Nephron progenitor cell (in vitro differentiated cells): ENCODE results near the gene SMIM7.

Experiments
- DNase-seq: peaks from one replicate; pipeline ENCODE4 v3.0.0; 2021
- H3K27ac Mint-ChIP-seq: 2 replicates; pipeline ENCODE4 v1.8.0; 2021; ENCODE audit warnings: mild to moderate bottlenecking, moderate library complexity, mixed read lengths
- H3K27me3 Mint-ChIP-seq: 2 replicates; pipeline ENCODE4 v1.8.0; 2021; ENCODE audit warnings: mild to moderate bottlenecking, low read depth, mixed read lengths; ENCODE audit not compliant: poor library complexity
- H3K36me3 Mint-ChIP-seq: 2 replicates; pipeline ENCODE4 v1.8.0; 2021; ENCODE audit warnings: low read depth, mixed read lengths
- H3K4me1 Mint-ChIP-seq: 2 replicates; pipeline ENCODE4 v1.8.0; 2021; ENCODE audit warnings: mixed read lengths
- H3K4me3 Mint-ChIP-seq: 2 replicates; pipeline ENCODE4 v1.8.0; 2021; ENCODE audit warnings: mild to moderate bottlenecking, moderate library complexity, mixed read lengths
- H3K9me3 Mint-ChIP-seq: 2 replicates; pipeline ENCODE4 v1.8.0; 2021; ENCODE audit warnings: mild to moderate bottlenecking, moderate library complexity, mixed read lengths
- TF ChIP-seq, protein P1 (sequence below): fragments of 200-600 bp; sonication (generic); IDR thresholded peaks from 2 replicates; pipeline ENCODE4 v1.5.0; 2021; ENCODE audit warnings: antibody characterized with exemption

Gene SMIM7

DNA sequence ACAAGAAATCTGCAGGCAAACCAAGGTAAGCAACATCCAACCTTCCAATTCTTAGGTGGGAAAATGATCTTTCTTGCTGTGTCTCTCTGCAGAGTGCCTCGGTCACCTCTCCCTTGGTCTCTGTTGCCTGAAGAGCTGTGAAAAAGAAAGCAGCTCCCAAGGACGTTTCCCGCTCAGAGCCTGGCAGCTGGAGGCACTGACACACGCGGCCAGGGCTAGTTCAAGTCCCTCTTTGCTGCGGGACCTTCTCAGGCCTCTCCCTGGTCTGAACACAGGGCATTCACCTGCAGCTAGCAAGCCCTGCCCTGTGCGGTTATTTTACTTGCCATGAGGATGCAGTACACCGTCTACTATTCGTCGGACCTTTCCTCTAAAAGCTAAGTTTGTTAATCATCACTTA is 35.7 kb downstream of the SMIM7 start:
- H3K4me1 Mint-ChIP-seq: peaks cover 22% of the 10 kb centered on the region
- no peaks in the 10 kb centered on the region for H3K36me3 Mint-ChIP-seq
- no peak overlapping the region for H3K27ac Mint-ChIP-seq
- TF ChIP-seq, protein P1, sequence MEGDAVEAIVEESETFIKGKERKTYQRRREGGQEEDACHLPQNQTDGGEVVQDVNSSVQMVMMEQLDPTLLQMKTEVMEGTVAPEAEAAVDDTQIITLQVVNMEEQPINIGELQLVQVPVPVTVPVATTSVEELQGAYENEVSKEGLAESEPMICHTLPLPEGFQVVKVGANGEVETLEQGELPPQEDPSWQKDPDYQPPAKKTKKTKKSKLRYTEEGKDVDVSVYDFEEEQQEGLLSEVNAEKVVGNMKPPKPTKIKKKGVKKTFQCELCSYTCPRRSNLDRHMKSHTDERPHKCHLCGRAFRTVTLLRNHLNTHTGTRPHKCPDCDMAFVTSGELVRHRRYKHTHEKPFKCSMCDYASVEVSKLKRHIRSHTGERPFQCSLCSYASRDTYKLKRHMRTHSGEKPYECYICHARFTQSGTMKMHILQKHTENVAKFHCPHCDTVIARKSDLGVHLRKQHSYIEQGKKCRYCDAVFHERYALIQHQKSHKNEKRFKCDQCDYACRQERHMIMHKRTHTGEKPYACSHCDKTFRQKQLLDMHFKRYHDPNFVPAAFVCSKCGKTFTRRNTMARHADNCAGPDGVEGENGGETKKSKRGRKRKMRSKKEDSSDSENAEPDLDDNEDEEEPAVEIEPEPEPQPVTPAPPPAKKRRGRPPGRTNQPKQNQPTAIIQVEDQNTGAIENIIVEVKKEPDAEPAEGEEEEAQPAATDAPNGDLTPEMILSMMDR: no peak
- H3K27me3 Mint-ChIP-seq: no peaks in the 10 kb centered on the region
- H3K4me3 Mint-ChIP-seq: no peak overlapping the region
- no peak for DNase-seq
- H3K9me3 Mint-ChIP-seq: no peaks in the 10 kb centered on the region

DNA sequence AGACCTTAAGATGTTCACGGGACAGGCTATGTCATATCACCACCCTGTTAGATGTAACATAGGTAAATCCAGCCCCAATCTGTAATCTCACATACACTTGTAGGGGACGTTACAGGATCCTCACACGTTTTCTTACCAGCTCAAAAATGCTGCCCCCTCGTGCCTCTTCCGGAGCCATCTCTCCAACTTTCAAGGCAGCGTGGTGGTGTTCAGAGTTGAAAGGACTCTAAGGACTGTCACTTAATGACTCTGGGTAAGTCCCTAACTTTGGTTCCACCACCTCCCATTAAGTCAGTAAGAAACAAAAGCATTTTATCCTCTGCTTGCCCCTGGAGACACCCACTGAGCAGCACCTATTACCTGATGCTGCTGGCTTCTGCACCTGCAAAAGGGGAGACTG is 36.4 kb downstream of the SMIM7 start:
- TF ChIP-seq, protein P1: no peak
- H3K27me3 Mint-ChIP-seq: no peaks in the 10 kb centered on the region
- H3K4me3 Mint-ChIP-seq: no peak overlapping the region
- H3K9me3 Mint-ChIP-seq: no peaks in the 10 kb centered on the region
- H3K27ac Mint-ChIP-seq: no peak overlapping the region
- no peaks in the 10 kb centered on the region for H3K36me3 Mint-ChIP-seq
- DNase-seq: no peak
- H3K4me1 Mint-ChIP-seq: peaks cover 18% of the 10 kb centered on the region

DNA sequence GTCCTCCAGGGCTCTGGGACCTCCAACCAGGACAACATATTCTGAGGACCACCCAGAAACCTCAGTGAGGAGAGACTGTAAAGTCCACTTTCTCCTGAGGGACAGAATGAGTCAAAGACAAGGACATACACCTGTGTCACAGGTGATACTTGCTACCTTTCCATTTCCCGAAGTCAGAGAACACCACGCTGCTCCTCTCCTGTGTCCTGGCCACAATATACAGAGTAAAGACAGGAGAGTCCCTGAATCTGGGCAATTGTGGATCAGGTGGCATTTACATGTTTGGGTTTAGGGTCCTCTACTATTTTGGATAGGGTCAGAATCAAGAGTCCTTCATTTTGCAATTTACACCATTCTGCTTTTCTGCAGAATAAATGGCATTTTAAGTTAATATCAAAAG is 36.9 kb downstream of the SMIM7 start:
- H3K9me3 Mint-ChIP-seq: no peaks in the 10 kb centered on the region

DNA sequence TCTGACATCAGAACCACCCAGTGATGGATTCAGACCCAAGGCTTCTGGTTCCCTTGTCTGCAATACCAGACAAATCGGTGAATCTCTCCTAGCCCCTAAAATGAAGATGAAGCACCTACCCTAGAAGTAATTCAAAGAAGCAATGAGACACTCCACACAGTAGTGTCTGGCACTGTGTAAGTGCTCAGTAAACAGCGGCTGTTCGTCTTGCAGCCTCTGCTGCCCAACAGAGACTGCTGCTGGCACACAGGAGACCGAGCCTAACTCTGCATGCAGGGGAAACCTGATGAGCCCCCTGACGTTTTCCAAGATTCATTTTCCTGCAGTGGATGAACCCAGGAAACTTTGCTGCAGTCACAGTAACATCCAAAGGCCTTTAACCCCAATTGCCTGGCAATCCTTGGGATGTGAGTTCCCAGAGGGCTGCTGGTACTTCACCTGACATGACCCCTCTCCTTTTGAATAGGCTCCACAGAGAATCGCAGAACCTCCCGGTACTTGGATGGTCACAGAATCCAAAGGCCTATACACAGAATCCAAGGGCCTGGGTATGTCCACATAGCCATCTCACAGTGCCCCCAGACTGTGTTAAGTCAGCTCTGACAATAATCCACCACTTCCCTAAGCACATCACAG is 38.7 kb downstream of the SMIM7 start:
- TF ChIP-seq, protein P1: no peak
- no peak for DNase-seq
- H3K4me3 Mint-ChIP-seq: no peak overlapping the region
- no peaks in the 10 kb centered on the region for H3K36me3 Mint-ChIP-seq
- H3K27me3 Mint-ChIP-seq: peaks cover 3% of the 10 kb centered on the region
- H3K4me1 Mint-ChIP-seq: peaks cover 22% of the 10 kb centered on the region
- no peaks in the 10 kb centered on the region for H3K9me3 Mint-ChIP-seq
- peak overlapping the region; percentile 57 for H3K27ac Mint-ChIP-seq

More for the DNA sequence above, 36.9 kb downstream of the SMIM7 start:
- no peak overlapping the region for H3K4me3 Mint-ChIP-seq
- no peak overlapping the region for H3K27ac Mint-ChIP-seq
- peaks cover 18% of the 10 kb centered on the region for H3K4me1 Mint-ChIP-seq
- no peak for DNase-seq
- no peaks in the 10 kb centered on the region for H3K27me3 Mint-ChIP-seq
- TF ChIP-seq, protein P1: no peak
- no peaks in the 10 kb centered on the region for H3K36me3 Mint-ChIP-seq

DNA sequence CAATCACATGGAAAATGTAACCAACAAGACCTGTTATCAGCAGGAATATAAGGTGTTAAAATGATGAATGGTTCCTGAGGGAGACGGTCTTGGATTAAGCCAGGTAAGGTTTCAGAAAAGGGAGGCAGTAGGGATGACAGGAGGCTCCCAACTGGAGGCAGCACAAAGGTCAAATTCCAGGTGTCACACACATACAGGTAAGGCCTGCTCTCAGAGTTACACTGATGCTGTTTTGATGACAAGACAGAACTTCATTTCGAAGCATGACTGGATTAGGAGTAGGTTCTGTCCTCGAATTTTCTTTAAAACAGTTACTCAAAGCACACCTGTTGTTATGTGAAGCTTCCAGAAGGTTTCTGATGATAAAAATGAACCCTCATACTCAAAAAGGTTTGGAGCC is 39.4 kb downstream of the SMIM7 start:
- H3K27ac Mint-ChIP-seq: peak overlapping the region; percentile 57

More for the DNA sequence above, 39.4 kb downstream of the SMIM7 start:
- Mint-ChIP-seq H3K4me3 (no peak overlapping the region), H3K9me3 (no peaks in the 10 kb centered on the region), H3K4me1 (peaks cover 18% of the 10 kb centered on the region), H3K27me3 (peaks cover 3% of the 10 kb centered on the region), H3K36me3 (no peaks in the 10 kb centered on the region)
- DNase-seq: no peak
- TF ChIP-seq, protein P1: no peak
